Putamen (tissue), 1 donor: ENCODE measurements around the gene FALEC.
A peak's percentile ranks its signal among the peaks of the same experiment; 100 is the strongest.

Source experiments
- DNase-seq: peaks from one replicate; pipeline ENCODE4 v3.0.0-alpha.2; 2016; ENCODE audit warnings: low spot score

The FALEC gene

GRCh38 chr1:150511985-150512660, 3.4 kb upstream of the FALEC start:
- DNase-seq: no peak

DNA sequence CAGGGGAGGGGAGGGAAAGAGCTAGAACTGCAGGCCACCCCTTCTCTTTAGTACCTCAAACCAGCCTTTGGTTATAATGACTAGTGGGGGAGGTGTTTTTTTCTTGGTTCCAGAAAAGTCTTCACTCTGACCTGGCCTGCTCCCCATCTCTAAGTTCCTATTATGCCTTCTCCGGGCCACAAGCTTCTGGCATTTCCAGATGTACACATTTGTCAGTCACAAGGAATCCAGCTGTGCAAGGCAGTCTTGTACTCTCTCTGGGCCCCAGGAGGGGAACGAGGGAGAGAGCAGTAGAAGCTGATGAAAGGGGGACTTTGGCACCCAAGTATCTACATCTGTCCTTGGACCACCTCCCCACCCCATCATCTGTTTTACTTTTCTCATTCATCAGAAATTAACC, 2.7 kb upstream of the FALEC start:
- DNase-seq: no peak

DNA sequence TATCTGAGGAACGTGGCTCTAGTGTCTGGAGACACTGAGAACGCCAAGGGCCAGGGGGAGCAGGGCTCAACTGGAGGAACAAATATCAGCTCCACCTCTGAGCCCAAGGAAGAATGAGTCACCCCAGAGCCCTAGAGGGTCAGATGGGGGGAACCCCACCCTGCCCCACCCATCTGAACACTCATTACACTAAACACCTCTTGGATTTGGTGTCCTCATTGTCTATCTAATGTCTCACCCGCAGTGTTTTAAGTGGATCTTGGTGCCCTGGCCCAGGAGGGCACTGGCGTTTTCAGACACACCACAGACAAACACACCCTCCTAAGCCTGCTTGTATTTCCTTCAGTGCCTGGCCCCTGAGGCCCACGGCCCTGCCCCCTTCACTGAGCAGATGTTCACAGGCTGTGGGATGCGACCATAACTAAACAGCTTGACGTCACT, 2.2 kb upstream of the FALEC start:
- DNase-seq: no peak

- no peak for DNase-seq
Measured at GRCh38 chr1:150514260-150514659, 1.3 kb upstream of the FALEC start.

DNA sequence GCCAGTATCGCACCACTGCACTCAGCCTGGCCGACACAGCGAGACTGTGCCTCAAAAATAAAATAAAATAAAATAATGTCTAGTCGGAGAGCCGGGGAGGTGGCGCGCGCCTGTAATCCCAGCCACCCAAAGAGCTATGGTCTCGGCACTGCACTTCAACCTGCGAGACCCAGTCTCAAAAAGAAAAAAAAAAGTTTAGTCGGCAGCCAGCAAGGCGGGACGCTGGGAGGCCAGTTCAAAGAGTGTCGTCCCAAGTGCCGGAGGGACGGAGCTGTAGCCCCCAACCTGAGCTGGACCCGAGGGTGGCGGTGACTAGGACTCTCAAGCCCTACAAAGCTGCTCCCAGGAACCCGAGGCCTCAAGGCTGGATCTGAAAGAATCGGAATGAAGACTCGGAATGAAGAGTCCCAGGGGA, 632 bp upstream of the FALEC start:
- DNase-seq: no peak

DNA sequence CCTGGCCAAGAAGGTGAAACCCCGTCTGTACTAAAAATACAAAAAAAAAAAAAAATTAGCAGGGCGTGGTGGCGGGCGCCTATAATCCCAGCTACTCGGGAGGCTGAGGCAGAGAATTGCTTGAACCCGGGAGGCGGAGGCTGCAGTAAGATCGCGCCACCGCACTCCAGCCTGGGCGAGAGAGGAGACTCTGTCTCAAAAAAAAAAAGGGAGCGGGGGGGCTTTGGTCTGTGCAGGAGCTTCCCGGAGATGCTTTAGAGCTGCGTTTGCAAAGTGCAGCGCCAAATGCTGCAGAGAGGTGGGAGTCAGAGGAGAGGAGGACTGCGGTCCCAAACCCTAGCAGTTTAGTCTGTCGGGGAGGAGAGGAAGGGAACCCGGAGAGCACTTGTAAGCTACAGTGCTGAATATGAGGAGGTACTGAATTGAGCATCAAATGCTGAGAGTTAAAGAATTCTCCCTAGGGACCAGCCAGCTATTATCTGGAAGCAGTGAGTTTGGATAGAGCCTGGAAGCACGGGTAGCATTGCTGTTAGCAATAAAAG, 569 bp downstream of the FALEC start:
- peak; percentile 24 for DNase-seq

- DNase-seq: no peak
Measured at GRCh38 chr1:150516616-150517015, 1.1 kb downstream of the FALEC start.

GRCh38 chr1:150521196-150521968, 5.8 kb downstream of the FALEC start:
- no peak for DNase-seq

- no peak for DNase-seq
Measured at GRCh38 chr1:150525348-150525747, 9.8 kb downstream of the FALEC start.

GRCh38 chr1:150528196-150528595, 12.6 kb downstream of the FALEC start:
- no peak for DNase-seq

DNA sequence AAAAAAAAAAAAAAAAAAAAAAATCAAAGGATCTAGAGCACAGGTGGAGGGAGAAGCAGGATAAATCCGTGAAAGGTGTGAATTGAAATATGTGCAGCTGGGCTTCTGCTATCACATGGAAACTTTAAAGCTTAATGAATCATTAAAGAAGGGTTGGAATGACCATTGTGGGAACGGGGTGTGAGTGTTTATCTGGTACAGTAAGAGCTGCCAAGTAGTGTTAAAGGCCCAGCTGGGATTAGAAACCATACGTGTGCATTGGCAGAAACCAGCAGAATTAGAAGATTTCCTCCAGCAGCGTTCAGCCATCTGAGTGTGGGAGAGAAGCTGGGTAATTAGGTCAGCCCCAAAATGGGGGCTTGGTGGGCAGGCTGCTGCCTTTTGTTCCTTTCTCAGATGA, 13.5 kb downstream of the FALEC start:
- DNase-seq: no peak

DNA sequence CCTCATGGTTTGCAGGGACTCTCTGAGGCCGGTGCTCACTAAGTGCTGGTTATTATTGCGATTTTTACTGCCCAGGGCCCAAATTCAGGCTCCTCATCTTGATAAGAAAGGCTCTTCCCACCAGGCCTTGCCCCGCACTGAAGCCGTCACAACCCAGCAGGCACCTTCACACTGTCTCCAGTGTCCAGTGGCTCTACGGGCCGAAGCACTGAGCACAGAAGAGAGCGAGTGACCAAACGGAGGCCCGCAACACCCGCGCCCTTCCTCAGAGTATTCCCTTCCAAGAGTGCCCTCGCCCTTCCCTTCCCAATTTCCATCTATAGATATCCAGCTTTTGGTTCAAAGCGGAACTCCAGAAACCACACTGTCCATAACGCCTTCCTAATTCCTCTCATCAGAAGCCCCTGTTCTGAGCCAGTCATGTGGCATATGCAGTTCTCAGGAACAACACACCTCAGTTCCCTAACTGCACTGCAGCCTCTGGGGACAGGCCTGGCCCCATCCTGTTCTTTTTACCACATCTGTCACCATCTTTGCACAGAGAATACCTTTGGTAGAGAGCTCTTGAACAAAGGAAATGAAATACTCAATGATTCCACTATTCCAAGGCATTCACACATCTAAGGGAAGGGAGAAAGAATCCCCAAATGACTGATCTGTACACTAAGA, 15.1 kb downstream of the FALEC start:
- DNase-seq: no peak

- DNase-seq: no peak
Measured at GRCh38 chr1:150532860-150533259, 17.3 kb downstream of the FALEC start.

- no peak for DNase-seq
Measured at GRCh38 chr1:150534002-150534401, 18.4 kb downstream of the FALEC start.

GRCh38 chr1:150535511-150536287, 20.1 kb downstream of the FALEC start:
- no peak for DNase-seq

DNA sequence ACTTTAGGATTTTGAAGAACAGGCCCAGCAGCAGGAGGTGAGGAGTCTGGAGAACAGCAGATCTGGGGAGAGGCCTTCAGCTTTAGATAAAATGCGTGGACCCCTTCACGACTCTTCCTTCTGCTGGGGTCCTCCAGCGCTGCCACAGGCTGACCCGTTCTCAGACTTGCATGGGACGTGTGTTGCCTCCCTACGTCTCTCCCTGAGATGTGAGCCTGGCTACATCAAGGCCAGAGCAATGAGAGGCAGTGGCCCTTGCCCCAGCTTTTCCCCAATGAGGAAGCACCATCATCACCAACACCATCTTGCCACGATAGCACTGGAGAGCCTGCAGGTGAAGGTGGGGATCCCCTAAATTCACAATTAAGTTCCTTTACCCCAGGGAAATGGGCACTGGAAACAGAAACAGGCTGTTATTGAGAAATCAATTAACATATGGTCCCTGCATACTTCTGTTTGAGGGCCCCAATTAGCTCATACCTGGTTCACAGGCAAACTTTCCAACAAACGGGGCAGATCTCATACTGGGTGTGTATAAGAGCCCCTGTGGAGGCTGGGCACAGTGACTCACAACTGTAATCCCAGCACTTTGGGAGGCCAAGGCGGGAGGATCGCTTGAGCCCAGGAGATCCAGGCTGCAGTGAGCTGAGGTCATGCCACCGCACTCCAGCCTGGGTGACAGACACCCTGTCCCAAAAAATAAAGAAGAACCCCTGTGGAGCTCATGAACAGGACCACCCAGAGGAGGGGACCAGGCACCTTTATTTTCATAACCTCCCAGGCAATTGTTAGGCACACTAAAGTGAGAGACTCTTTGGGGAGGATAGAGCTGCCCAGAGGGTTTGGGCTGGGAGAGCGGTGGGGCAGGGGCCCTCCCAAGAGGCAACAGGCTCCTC, 21.5 kb downstream of the FALEC start:
- DNase-seq: no peak

- no peak for DNase-seq
Measured at GRCh38 chr1:150537732-150538684, 22.5 kb downstream of the FALEC start.

GRCh38 chr1:150543500-150544143, 28.1 kb downstream of the FALEC start:
- DNase-seq: no peak

DNA sequence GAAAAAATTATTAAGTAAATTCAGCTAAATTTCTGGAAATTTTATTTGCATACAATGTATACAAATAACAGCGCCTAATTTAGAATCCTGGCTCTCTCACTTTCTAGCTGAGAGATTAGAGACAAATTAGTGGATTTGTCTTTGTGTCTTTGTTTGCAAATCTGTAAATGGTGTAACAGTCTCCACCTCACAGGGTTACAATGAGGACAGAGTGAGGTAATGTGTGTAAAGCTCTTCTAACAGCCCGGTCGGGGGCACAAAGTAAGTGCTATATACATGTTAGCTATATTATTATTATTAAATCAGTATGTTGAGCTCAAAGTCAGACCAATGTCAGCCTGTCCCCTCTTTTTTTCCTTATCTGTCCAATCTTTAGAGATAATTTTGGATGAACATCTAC, 28.7 kb downstream of the FALEC start:
- DNase-seq: no peak
